Measurements from ENCODE around the gene APOBEC3F.

APOBEC3F gene

GRCh38 chr22:39087098-39087497, 46.4 kb downstream of the APOBEC3F start:
- no peak for TF ChIP-seq CTCF (IDR thresholded peaks at IDR 0.05; ENCODE audit: low read depth, low read length, missing control alignments)
- H3K4me3 ChIP-seq (replicated peaks; ENCODE audit: low read depth, low read length): no peak overlapping the region
- DNase-seq (ENCODE audit: extremely low read depth, low read depth): no peak

- H3K4me3 ChIP-seq (replicated peaks; ENCODE audit: low read depth, low read length): no peak overlapping the region
- TF ChIP-seq CTCF (IDR thresholded peaks at IDR 0.05; ENCODE audit: low read depth, low read length, missing control alignments): no peak
- no peak for DNase-seq (ENCODE audit: extremely low read depth, low read depth)
Observed at GRCh38 chr22:39087881-39088684, 47.4 kb downstream of the APOBEC3F start.

- DNase-seq (ENCODE audit: extremely low read depth, low read depth): no peak
- TF ChIP-seq CTCF (IDR thresholded peaks at IDR 0.05; ENCODE audit: low read depth, low read length, missing control alignments): no peak
Observed at GRCh38 chr22:39088685-39089032, 48.0 kb downstream of the APOBEC3F start.

GRCh38 chr22:39089928-39090327, 49.3 kb downstream of the APOBEC3F start:
- no peak overlapping the region for H3K4me3 ChIP-seq (replicated peaks; ENCODE audit: low read depth, low read length)
- no peak for TF ChIP-seq CTCF (IDR thresholded peaks at IDR 0.05; ENCODE audit: low read depth, low read length, missing control alignments)
- no peak for DNase-seq (ENCODE audit: extremely low read depth, low read depth)

More at GRCh38 chr22:39088685-39089032, 48.0 kb downstream of the APOBEC3F start:
- no peak overlapping the region for H3K4me3 ChIP-seq (replicated peaks; ENCODE audit: low read depth, low read length)

- no peak for TF ChIP-seq CTCF (IDR thresholded peaks at IDR 0.05; ENCODE audit: low read depth, low read length, missing control alignments)
- no peak overlapping the region for H3K4me3 ChIP-seq (replicated peaks; ENCODE audit: low read depth, low read length)
- no peak for DNase-seq (ENCODE audit: extremely low read depth, low read depth)
Observed at GRCh38 chr22:39090426-39091064, 49.9 kb downstream of the APOBEC3F start.

GRCh38 chr22:39091126-39092081, 50.7 kb downstream of the APOBEC3F start:
- no peak for TF ChIP-seq CTCF (IDR thresholded peaks at IDR 0.05; ENCODE audit: low read depth, low read length, missing control alignments)
- no peak overlapping the region for H3K4me3 ChIP-seq (replicated peaks; ENCODE audit: low read depth, low read length)

More at GRCh38 chr22:39091126-39092081, 50.7 kb downstream of the APOBEC3F start:
- DNase-seq (ENCODE audit: extremely low read depth, low read depth): no peak

All from HFF-Myc (cell line).